Nephron (organoid): ENCODE results near the gene ERMARD.

Experiments used
- H3K27ac Mint-ChIP-seq, 3 experiments: 2 replicates each; pipeline ENCODE4 v1.8.0; 2020; ENCODE audit warnings: mixed read lengths in 3 of 3, mild to moderate bottlenecking in 2 of 3, moderate library complexity in 1 of 3
- H3K27me3 Mint-ChIP-seq: 2 replicates; pipeline ENCODE4 v1.8.0; 2021; ENCODE audit warnings: low read depth, mild to moderate bottlenecking, moderate library complexity, mixed read lengths
- H3K36me3 Mint-ChIP-seq: 2 replicates; pipeline ENCODE4 v1.8.0; 2020; ENCODE audit warnings: low read depth, mixed read lengths
- H3K4me1 Mint-ChIP-seq: 2 replicates; pipeline ENCODE4 v1.8.0; 2020; ENCODE audit warnings: mixed read lengths
- H3K4me3 Mint-ChIP-seq, 3 experiments: 2 replicates each; pipeline ENCODE4 v1.8.0; 2020; ENCODE audit warnings: mild to moderate bottlenecking in 3 of 3, mixed read lengths in 3 of 3, moderate library complexity in 2 of 3
- H3K9me3 Mint-ChIP-seq: 2 replicates; pipeline ENCODE4 v1.8.0; 2020; ENCODE audit warnings: mixed read lengths
- CTCF ChIP-seq, 3 experiments: fragments of 200-600 bp; sonication (generic); IDR thresholded peaks; one replicate each; pipeline ENCODE4 v1.5.0; 2021; ENCODE audit warnings: antibody characterized with exemption in 3 of 3; ENCODE audit not compliant: unreplicated experiment in 3 of 3

Gene ERMARD

GRCh38 chr6:169800668-169801395 is 49.4 kb downstream of the ERMARD start:
- Mint-ChIP-seq H3K9me3 (no peaks in the 10 kb centered on the region), H3K27ac (peak overlapping the region; percentile 19 to 45 (median 26)), H3K4me3 (no peak overlapping the region), H3K4me1 (peaks cover 7% of the 10 kb centered on the region), H3K27me3 (peaks cover 24% of the 10 kb centered on the region), H3K36me3 (no peaks in the 10 kb centered on the region)
- no peak for TF ChIP-seq CTCF (IDR thresholded peaks at IDR 0.05; ENCODE audit: unreplicated experiment in 3 of 3)

GRCh38 chr6:169801396-169802160 is 50.2 kb downstream of the ERMARD start:
- no peaks in the 10 kb centered on the region for H3K9me3 Mint-ChIP-seq
- peaks cover 7% of the 10 kb centered on the region for H3K4me1 Mint-ChIP-seq
- H3K36me3 Mint-ChIP-seq: no peaks in the 10 kb centered on the region
- peaks cover 31% of the 10 kb centered on the region for H3K27me3 Mint-ChIP-seq
- H3K4me3 Mint-ChIP-seq: no peak overlapping the region
- H3K27ac Mint-ChIP-seq: no peak overlapping the region
- TF ChIP-seq CTCF (IDR thresholded peaks at IDR 0.05; ENCODE audit: unreplicated experiment in 3 of 3): no peak

- Mint-ChIP-seq H3K9me3 (no peaks in the 10 kb centered on the region), H3K27me3 (peaks cover 40% of the 10 kb centered on the region), H3K27ac (no peak overlapping the region), H3K4me3 (no peak overlapping the region), H3K36me3 (no peaks in the 10 kb centered on the region), H3K4me1 (peaks cover 7% of the 10 kb centered on the region)
- TF ChIP-seq CTCF (IDR thresholded peaks at IDR 0.05; ENCODE audit: unreplicated experiment in 3 of 3): no peak
These were observed 51.4 kb downstream of the ERMARD start for GRCh38 chr6:169802790-169803189.

GRCh38 chr6:169803271-169803811 is 51.9 kb downstream of the ERMARD start:
- Mint-ChIP-seq H3K4me1 (peaks cover 7% of the 10 kb centered on the region), H3K36me3 (no peaks in the 10 kb centered on the region), H3K27ac (peak overlapping the region in 2 of 3 experiments; percentile 0 to 2), H3K27me3 (peaks cover 42% of the 10 kb centered on the region), H3K9me3 (no peaks in the 10 kb centered on the region), H3K4me3 (no peak overlapping the region)
- TF ChIP-seq CTCF (IDR thresholded peaks at IDR 0.05; ENCODE audit: unreplicated experiment in 3 of 3): no peak

GRCh38 chr6:169803816-169804340 is 52.5 kb downstream of the ERMARD start:
- Mint-ChIP-seq H3K27me3 (peaks cover 45% of the 10 kb centered on the region), H3K9me3 (no peaks in the 10 kb centered on the region), H3K4me1 (peaks cover 7% of the 10 kb centered on the region), H3K36me3 (no peaks in the 10 kb centered on the region), H3K4me3 (no peak overlapping the region), H3K27ac (no peak overlapping the region)
- TF ChIP-seq CTCF (IDR thresholded peaks at IDR 0.05; ENCODE audit: unreplicated experiment in 3 of 3): no peak
